GM12878 (cell line): ENCODE results near the gene MORC1. TPM values are rescaled to one million over a fixed set of nuclear protein-coding genes. Genes with fewer than 3 reads are reported as not detected.

Experiments
- ATAC-seq: fragments of 200-7000 bp; cut with Tn5 transposase; 3 replicates; pipeline ENCODE4 v1.9.1; 2020; ENCODE audit warnings: mild to moderate bottlenecking, moderate library complexity
- BruUV-seq: library from RNA; stranded (reverse); fragments of 400-500 nt; replicated peaks from 2 replicates; lab custom pipeline; 2021; lab: Mats Ljungman, UMichigan
- CTCF ChIA-PET: fragments of 300-600 bp; sonication (Branson Sonifier 250); formaldehyde crosslinking; extraction: SDS; loops from one replicate; lab custom pipeline; 2021; ENCODE audit warnings: inconsistent platforms; lab: Yijun Ruan, JAX
- POLR2A ChIA-PET: fragments of 350-600 bp; formaldehyde crosslinking; extraction: SDS; loops from one replicate; lab custom pipeline; 2021; ENCODE audit warnings: inconsistent platforms; lab: Charles Lee
- RAD21 ChIA-PET: fragments of 300-600 bp; sonication (Branson Sonifier 250); formaldehyde crosslinking; loops from one replicate; lab custom pipeline; 2023; ENCODE audit warnings: antibody characterized with exemption; ENCODE audit not compliant: unreplicated experiment; lab: Charles Lee
- SMC1A ChIA-PET: fragments of 300-600 bp; sonication (Branson Sonifier 250); formaldehyde crosslinking; loops from one replicate; lab custom pipeline; 2023; ENCODE audit not compliant: unreplicated experiment, uncharacterized antibody; lab: Charles Lee
- DNase-seq: peaks from one replicate; pipeline ENCODE4 v3.0.0-alpha.2; 2011; ENCODE audit warnings: low read depth, low spot score
- FAIRE-seq: peaks from 3 replicates; lab custom pipeline; 2011; peaks lifted over from hg19 to GRCh38; lab: Jason Lieb, UNC
- H2AFZ ChIP-seq: 2 replicates; pipeline ENCODE4 v1.6.0; 2011; ENCODE audit warnings: low read depth, low read length, control low read depth; ENCODE audit not compliant: control insufficient read depth
- H3K27ac ChIP-seq: 2 replicates; pipeline ENCODE4 v1.5.1; 2011; ENCODE audit warnings: control low read depth; ENCODE audit not compliant: control insufficient read depth, insufficient read depth
- H3K27me3 ChIP-seq, 2 experiments: replicated peaks in 1 of 2; 2 replicates each; pipeline versions ENCODE4 v1.6.0 to v1.6.1; 2011; ENCODE audit warnings: low read length in 1 of 2; ENCODE audit not compliant: control insufficient read depth in 2 of 2, insufficient read depth in 2 of 2
- H3K36me3 ChIP-seq, 2 experiments: 2 replicates each; pipeline ENCODE4 v1.5.1; 2011; ENCODE audit warnings: low read length in 1 of 2; ENCODE audit not compliant: control insufficient read depth in 2 of 2, insufficient read depth in 2 of 2
- H3K4me1 ChIP-seq: 2 replicates; pipeline ENCODE4 v1.6.1; 2011; ENCODE audit warnings: mild to moderate bottlenecking, low read length, moderate library complexity, mixed read lengths; ENCODE audit not compliant: control insufficient read depth, insufficient read depth
- H3K4me2 ChIP-seq: 2 replicates; pipeline ENCODE4 v1.6.0; 2011; ENCODE audit warnings: control low read depth; ENCODE audit not compliant: control insufficient read depth, insufficient read depth
- H3K4me3 ChIP-seq: fragments of 200-600 bp; sonication (generic); 2 replicates; pipeline ENCODE4 v1.5.1; 2016
- H3K79me2 ChIP-seq: 2 replicates; pipeline ENCODE4 v1.6.0; 2011; ENCODE audit warnings: low read length; ENCODE audit not compliant: control insufficient read depth, insufficient read depth
- H3K9ac ChIP-seq: 2 replicates; pipeline ENCODE4 v1.8.0; 2011; ENCODE audit warnings: low read length, control low read depth, mixed read lengths; ENCODE audit not compliant: control insufficient read depth, insufficient read depth
- H3K9me3 ChIP-seq: replicated peaks from 3 replicates; pipeline ENCODE4 v1.5.1; 2011; ENCODE audit warnings: mild to moderate bottlenecking, low read length; ENCODE audit not compliant: control insufficient read depth, insufficient read depth
- H4K20me1 ChIP-seq: 2 replicates; pipeline ENCODE4 v1.6.0; 2011; ENCODE audit not compliant: control insufficient read depth, insufficient read depth
- BACH1 ChIP-seq: fragments of 450-650 bp; IDR thresholded peaks from 2 replicates; pipeline ENCODE4 v1.6.1; 2017; ENCODE audit warnings: mild to moderate bottlenecking, borderline replicate concordance
- CBX3 ChIP-seq: fragments of 200-600 bp; sonication (generic); IDR thresholded peaks from 2 replicates; pipeline ENCODE4 v1.6.1; 2016; ENCODE audit warnings: low read depth, borderline replicate concordance
- CTCF ChIP-seq, 3 experiments: IDR thresholded peaks in 2 of 3; conservative IDR thresholded peaks in 1 of 3; 2 replicates each; pipeline ENCODE4 v1.5.1; 2011; ENCODE audit warnings: low read depth in 3 of 3, low read length in 3 of 3, mild to moderate bottlenecking in 3 of 3, control low read depth in 2 of 3, moderate library complexity in 2 of 3, inconsistent platforms in 1 of 3, mixed read lengths in 1 of 3; ENCODE audit not compliant: control insufficient read depth in 2 of 3, insufficient read depth in 1 of 3; ENCODE audit errors: extremely low read depth in 1 of 3
- HSF1 ChIP-seq: fragments of 150-350 bp; IDR thresholded peaks from 2 replicates; pipeline ENCODE4 v1.6.1; 2014; ENCODE audit warnings: mild to moderate bottlenecking, low read depth, low read length
- IRF5 ChIP-seq: fragments of 450-650 bp; IDR thresholded peaks from 2 replicates; pipeline ENCODE4 v1.6.1; 2017; ENCODE audit warnings: borderline replicate concordance
- MEF2A ChIP-seq: IDR thresholded peaks from 2 replicates; pipeline ENCODE4 v1.6.1; 2011; ENCODE audit warnings: low read depth, mild to moderate bottlenecking, low read length, moderate library complexity; ENCODE audit not compliant: insufficient read depth
- PRDM15 ChIP-seq: fragments of 450-650 bp; formaldehyde crosslinking; IDR thresholded peaks from 2 replicates; pipeline ENCODE4 v1.4.0; 2020; ENCODE audit warnings: mild to moderate bottlenecking, moderate library complexity
- SMARCA5 ChIP-seq: fragments of 450-650 bp; IDR thresholded peaks from 2 replicates; pipeline ENCODE4 v1.6.1; 2017; ENCODE audit warnings: mild to moderate bottlenecking
- WRNIP1 ChIP-seq: IDR thresholded peaks from 2 replicates; pipeline ENCODE4 v1.6.1; 2011; ENCODE audit warnings: low read depth, low read length, improper control_type of control experiment, borderline replicate concordance
- WGBS: methylation state at CpG from one replicate; pipeline ENCODE4 v1.1.6; 2016; ENCODE audit warnings: low lambda C conversion rate; ENCODE audit not compliant: insufficient replicate concordance, insufficient coverage; ENCODE audit errors: missing lambda C conversion rate; 5-methylcytosine and 5-hydroxymethylcytosine counted together
- in situ Hi-C: fragments of 300-500 bp; cut with MboI; formaldehyde crosslinking; loops from 9 replicates; pipeline ENCODE4 v1.14.3; 2018; ENCODE audit warnings: mixed read lengths
- intact Hi-C: fragments of 100-400 bp; cut with micrococcal nuclease; formaldehyde crosslinking; loops from one replicate; pipeline ENCODE4 v1.14.2; 2022; ENCODE audit not compliant: unreplicated experiment
- polyA plus RNA-seq, 11 experiments: library from polyadenylated mRNA; depleted of rRNA in 4 of 11; unstranded in 6 of 11; stranded (reverse) in 5 of 11; fragments of >200 nt; fragmentation: Nextera tagmentation in 4 of 11; fragmentation: Illumina TruSeq in 1 of 11; extraction: Ambion mirVana in 4 of 11; extraction: Trizol in 1 of 11; gene quantifications; 1 replicate in 1 of 11; 2 replicates in 10 of 11; pipeline versions ENCODE4 v1.2.1 to v1.2.3, GENCODE V29; 2011 to 2016; ENCODE audit warnings: inconsistent platforms in 2 of 11, missing spikeins in 2 of 11, low read depth in 1 of 11
- total RNA-seq, 4 experiments: library from RNA; depleted of rRNA in 3 of 4; stranded (reverse); fragments of >200 nt in 3 of 4; fragmentation: Illumina TruSeq in 1 of 4; extraction: Trizol in 1 of 4; gene quantifications; 2 replicates each; pipeline versions ENCODE4 v1.2.1 to v1.2.3, GENCODE V29; 2013 to 2021

The MORC1 gene
- total and polyA plus RNA-seq, 10 of the 15 experiments (the other 5 are each of a cell fraction or from before 2014, with no cell fraction given): 0.18 TPM; not detected in 9

DNA sequence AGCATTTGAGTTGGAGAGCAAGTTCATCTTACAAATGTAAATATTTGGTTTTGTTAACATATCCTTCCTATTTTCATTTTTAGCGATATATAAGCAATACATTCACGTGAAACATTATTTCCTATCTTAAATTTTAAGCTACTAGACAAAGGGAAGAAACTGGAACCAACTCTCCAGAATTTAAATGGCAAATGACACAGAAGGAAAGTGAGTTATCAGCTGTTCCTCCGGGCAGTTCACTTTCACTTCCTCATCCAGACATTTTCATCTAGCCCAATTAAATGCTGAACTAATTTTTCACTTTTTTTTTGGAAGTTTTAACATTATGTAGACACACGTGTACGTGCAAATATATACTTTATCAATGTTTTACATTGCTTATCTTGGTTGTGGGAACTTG lies 58.7 kb downstream of the MORC1 start:
- Histone ChIP-seq H3K4me3 (no peak overlapping the region), H3K4me1 (no peaks in the 10 kb centered on the region), H4K20me1 (no peaks in the 10 kb centered on the region), H2AFZ (no peak overlapping the region), H3K36me3 (no peaks in the 10 kb centered on the region), H3K27me3 (no peaks in the 10 kb centered on the region), H3K9me3 (no peaks in the 10 kb centered on the region), H3K9ac (no peak overlapping the region), H3K27ac (no peak overlapping the region), H3K4me2 (peak overlapping the region; percentile 41; the same call in 1 of the 2 replicates), H3K79me2 (no peaks in the 10 kb centered on the region)
- ChIA-PET CTCF (interaction anchor here (0.9 to 1.8 kb wide), 5 partner anchors 12 to 40 kb away, joined by 3 to 15 read pairs (median 5); no protein-coding TSS in a partner anchor), SMC1A (interaction anchor here (1.1 to 2.6 kb wide), 6 partner anchors 8 to 34 kb away, joined by 4 to 14 read pairs (median 6); no protein-coding TSS in a partner anchor), RAD21 (interaction anchor here (0.7 to 2.3 kb wide), 5 partner anchors 12 to 35 kb away, joined by 3 to 9 read pairs (median 3); no protein-coding TSS in a partner anchor), POLR2A (interaction anchor here (2.4 kb wide), 1 partner anchor 12 kb away, joined by 6 read pairs; no protein-coding TSS in a partner anchor)
- DNase-seq (no peak), ATAC-seq (peak; percentile 92), FAIRE-seq (peak; percentile 77)
- 1% methylated on average over 5 of the region's 5 CpGs for WGBS
- intact Hi-C loops: no loop called here
- no TSS peak for BruUV-seq
- in situ Hi-C loops: no loop called here
- TF ChIP-seq SMARCA5 (no peak), CBX3 (no peak), MEF2A (0 out of 2 replicates have a peak, but pooled peaks have one; percentile 10), IRF5 (no peak), WRNIP1 (no peak), CTCF (IDR thresholded peaks at IDR 0.05 in 2 of 3, conservative IDR thresholded peaks at IDR 0.05 in 1 of 3; ENCODE audit: control insufficient read depth in 2 of 3, extremely low read depth in 1 of 3, insufficient read depth in 1 of 3, low read depth in 3 of 3, low read length in 3 of 3) (no peak), HSF1 (no peak), PRDM15 (no peak), BACH1 (peak; percentile 62; the same call in 1 of the 2 replicates)
